SK-N-SH treated with all-trans-retinoic acid at 6 μM for 48 hours (cell line): ENCODE data around the gene ARID5A.

Source experiments
- ARNTL ChIP-seq: fragments of 450-650 bp; formaldehyde crosslinking; IDR thresholded peaks from 2 replicates; pipeline ENCODE4 v1.5.0; 2020; ENCODE audit warnings: low read depth, mild to moderate bottlenecking, moderate library complexity, borderline replicate concordance
- CREB5 ChIP-seq: fragments of 250-450 bp; sonication (Bioruptor Pico); IDR thresholded peaks from 2 replicates; pipeline ENCODE4 v1.5.1; 2020; ENCODE audit warnings: low read depth, mild to moderate bottlenecking, moderate library complexity
- GLIS3 ChIP-seq: fragments of 250-450 bp; sonication (Bioruptor Pico); IDR thresholded peaks from 2 replicates; pipeline ENCODE4 v1.5.0; 2020; ENCODE audit warnings: mild to moderate bottlenecking, moderate library complexity
- OSR1 ChIP-seq: fragments of 250-450 bp; sonication (Bioruptor Pico); IDR thresholded peaks from 2 replicates; pipeline ENCODE4 v1.8.0; 2022; ENCODE audit warnings: moderate library complexity, mild to moderate bottlenecking, inconsistent platforms
- PATZ1 ChIP-seq: fragments of 250-450 bp; sonication (Bioruptor Pico); IDR thresholded peaks from 2 replicates; pipeline ENCODE4 v1.8.0; 2020; ENCODE audit warnings: mild to moderate bottlenecking, moderate library complexity, borderline replicate concordance
- RARB ChIP-seq: fragments of 250-450 bp; sonication (Bioruptor Pico); IDR thresholded peaks from 2 replicates; pipeline ENCODE4 v1.8.0; 2021; ENCODE audit warnings: mild to moderate bottlenecking, moderate library complexity
- TOX ChIP-seq: fragments of 250-450 bp; sonication (Bioruptor Pico); IDR thresholded peaks from 2 replicates; pipeline ENCODE4 v1.8.0; 2021; ENCODE audit warnings: mild to moderate bottlenecking, moderate library complexity, borderline replicate concordance
- TSHZ2 ChIP-seq: fragments of 250-450 bp; sonication (Bioruptor Pico); IDR thresholded peaks from 2 replicates; pipeline ENCODE4 v1.5.0; 2020; ENCODE audit warnings: mild to moderate bottlenecking, moderate library complexity
- ZC3H10 ChIP-seq: fragments of 250-450 bp; sonication (Bioruptor Pico); IDR thresholded peaks from 2 replicates; pipeline ENCODE4 v1.5.1; 2021; ENCODE audit warnings: mild to moderate bottlenecking, moderate library complexity
- ZFP30 ChIP-seq: fragments of 450-650 bp; formaldehyde crosslinking; IDR thresholded peaks from 2 replicates; pipeline ENCODE4 v1.5.0; 2022; ENCODE audit warnings: mild to moderate bottlenecking, moderate library complexity
- ZNF565 ChIP-seq: fragments of 450-650 bp; formaldehyde crosslinking; conservative IDR thresholded peaks from 2 replicates; pipeline ENCODE4 v1.5.0; 2020; ENCODE audit warnings: low read depth, mild to moderate bottlenecking, moderate library complexity
- ZNF70 ChIP-seq: fragments of 450-650 bp; formaldehyde crosslinking; IDR thresholded peaks from 2 replicates; pipeline ENCODE4 v1.5.0; 2020; ENCODE audit warnings: mild to moderate bottlenecking, moderate library complexity
- ZNF8 ChIP-seq: fragments of 450-650 bp; formaldehyde crosslinking; IDR thresholded peaks from 2 replicates; pipeline ENCODE4 v1.5.0; 2020; ENCODE audit warnings: mild to moderate bottlenecking, moderate library complexity

- TF ChIP-seq PATZ1 (CRISPR knock-in tag) = no peak
- no peak for TF ChIP-seq ZNF70 (CRISPR knock-in tag)
- no peak for TF ChIP-seq RARB (CRISPR knock-in tag)
- no peak for TF ChIP-seq OSR1 (CRISPR knock-in tag)
- no peak for TF ChIP-seq ARNTL (CRISPR knock-in tag)
- TF ChIP-seq ZFP30 (CRISPR knock-in tag) = no peak
- no peak for TF ChIP-seq TOX (CRISPR knock-in tag)
- no peak for TF ChIP-seq ZNF565 (CRISPR knock-in tag)
- no peak for TF ChIP-seq ZNF8 (CRISPR knock-in tag)
- TF ChIP-seq TSHZ2 = no peak
- no peak for TF ChIP-seq GLIS3 (CRISPR knock-in tag)
- TF ChIP-seq CREB5 (CRISPR knock-in tag) = no peak
- no peak for TF ChIP-seq ZC3H10 (CRISPR knock-in tag)
These were observed 25.5 kb upstream of the ARID5A start for GRCh38 chr2:96510931-96511595.
